CD14-positive monocyte (primary cell): ENCODE measurements around the gene HNF1B. TPM values are rescaled to one million over a fixed set of nuclear protein-coding genes. Genes with fewer than 3 reads are reported as not detected.

Experiments
- DNase-seq, 3 donors: peaks; one replicate each; pipeline ENCODE4 v3.0.0-alpha.2; 2011 to 2022
- H2AFZ ChIP-seq: 2 replicates; pipeline ENCODE4 v1.6.0; 2012; ENCODE audit warnings: mild to moderate bottlenecking, low read depth, low read length, inconsistent platforms; ENCODE audit not compliant: insufficient read depth, poor library complexity, severe bottlenecking
- H3K27ac ChIP-seq, 2 donors: 1 replicate in 1 of 2; 2 replicates in 1 of 2; pipeline ENCODE4 v1.5.1; 2012 to 2013; ENCODE audit warnings: low read length in 2 of 2, control low read depth in 1 of 2, inconsistent platforms in 1 of 2, low read depth in 1 of 2, mild to moderate bottlenecking in 1 of 2
- H3K27me3 ChIP-seq, 2 donors: one replicate each; pipeline versions ENCODE4 v1.6.0 to v1.6.1; 2011 to 2013; ENCODE audit warnings: low read length in 2 of 2; ENCODE audit not compliant: control insufficient read depth in 2 of 2, insufficient read depth in 2 of 2
- H3K36me3 ChIP-seq, 2 donors: replicated peaks in 1 of 2; 1 replicate in 1 of 2; 2 replicates in 1 of 2; pipeline versions ENCODE4 v1.5.1 to v1.6.1; 2012 to 2013; ENCODE audit warnings: low read length in 2 of 2, control low read depth in 1 of 2, inconsistent platforms in 1 of 2, mild to moderate bottlenecking in 1 of 2; ENCODE audit not compliant: insufficient read depth in 2 of 2, control insufficient read depth in 1 of 2
- H3K4me1 ChIP-seq, 2 donors: 1 replicate in 1 of 2; 2 replicates in 1 of 2; pipeline versions ENCODE4 v1.5.1 to v1.6.1; 2012 to 2013; ENCODE audit warnings: low read length in 2 of 2, control low read depth in 1 of 2, inconsistent platforms in 1 of 2, mild to moderate bottlenecking in 1 of 2, moderate library complexity in 1 of 2; ENCODE audit not compliant: insufficient read depth in 2 of 2, control insufficient read depth in 1 of 2
- H3K4me2 ChIP-seq: replicated peaks from 2 replicates; pipeline ENCODE3; 2012; ENCODE audit warnings: low read length, moderate library complexity, mild to moderate bottlenecking; ENCODE audit not compliant: poor library complexity, severe bottlenecking; ENCODE audit errors: extremely low read depth
- H3K4me3 ChIP-seq, 3 experiments: fragments of 200-600 bp in 1 of 3; sonication (generic) in 1 of 3; replicated peaks in 1 of 3; 1 replicate in 2 of 3; 2 replicates in 1 of 3; pipeline ENCODE4 v1.5.1; 2011 to 2013; ENCODE audit warnings: low read length in 3 of 3, mild to moderate bottlenecking in 3 of 3, control low read depth in 2 of 3, low read depth in 2 of 3, inconsistent platforms in 1 of 3, moderate library complexity in 1 of 3
- H3K79me2 ChIP-seq: 2 replicates; pipeline ENCODE4 v1.6.0; 2012; ENCODE audit warnings: mild to moderate bottlenecking, control low read depth, inconsistent platforms, low read length, moderate library complexity; ENCODE audit not compliant: insufficient read depth
- H3K9ac ChIP-seq: 2 replicates; pipeline ENCODE4 v1.6.0; 2017; ENCODE audit warnings: low read length, mild to moderate bottlenecking; ENCODE audit not compliant: insufficient read depth, poor library complexity, severe bottlenecking
- H3K9me3 ChIP-seq, 2 donors: replicated peaks in 1 of 2; 1 replicate in 1 of 2; 2 replicates in 1 of 2; pipeline versions ENCODE4 v1.5.1 to v1.6.1; 2012 to 2013; ENCODE audit warnings: low read length in 2 of 2, control low read depth in 1 of 2; ENCODE audit not compliant: control insufficient read depth in 1 of 2, insufficient read depth in 1 of 2
- H4K20me1 ChIP-seq: 2 replicates; pipeline ENCODE4 v1.6.0; 2012; ENCODE audit warnings: mild to moderate bottlenecking, low read length, control low read depth, moderate library complexity; ENCODE audit not compliant: insufficient read depth
- H3K27ac Mint-ChIP-seq, 7 donors: one replicate each; pipeline ENCODE4 v1.8.0; 2020; ENCODE audit warnings: mild to moderate bottlenecking in 7 of 7, mixed read lengths in 7 of 7, moderate library complexity in 6 of 7, inconsistent platforms in 2 of 7
- H3K27me3 Mint-ChIP-seq, 3 donors: one replicate each; pipeline ENCODE4 v1.8.0; 2021 to 2022; ENCODE audit warnings: low read depth in 3 of 3, mild to moderate bottlenecking in 3 of 3, mixed read lengths in 3 of 3, moderate library complexity in 3 of 3, inconsistent platforms in 1 of 3
- H3K36me3 Mint-ChIP-seq, 2 donors: one replicate each; pipeline ENCODE4 v1.8.0; 2020; ENCODE audit warnings: mixed read lengths in 2 of 2, inconsistent platforms in 1 of 2, mild to moderate bottlenecking in 1 of 2
- H3K4me1 Mint-ChIP-seq: one replicate; pipeline ENCODE4 v1.8.0; 2020; ENCODE audit warnings: mild to moderate bottlenecking, mixed read lengths
- H3K4me3 Mint-ChIP-seq, 2 donors: one replicate each; pipeline ENCODE4 v1.8.0; 2020; ENCODE audit warnings: mild to moderate bottlenecking in 2 of 2, mixed read lengths in 2 of 2, moderate library complexity in 1 of 2
- H3K9me3 Mint-ChIP-seq, 7 donors: one replicate each; pipeline ENCODE4 v1.8.0; 2020 to 2022; ENCODE audit warnings: mixed read lengths in 7 of 7, mild to moderate bottlenecking in 6 of 7, moderate library complexity in 6 of 7, inconsistent platforms in 2 of 7
- CTCF ChIP-seq: fragments of 200-600 bp; IDR thresholded peaks from one replicate; pipeline ENCODE4 v1.8.0; 2022; ENCODE audit warnings: antibody characterized with exemption, mild to moderate bottlenecking
- WGBS: methylation state at CpG from one replicate; pipeline ENCODE4 v1.1.5; 2013; ENCODE audit warnings: missing lambda C conversion rate; ENCODE audit not compliant: insufficient coverage; 5-methylcytosine and 5-hydroxymethylcytosine counted together
- intact Hi-C, 2 donors: fragments of 100-400 bp; cut with micrococcal nuclease; formaldehyde crosslinking; loops; one replicate each; pipeline versions ENCODE4 v1.15.0 to v1.15.1; 2023
- polyA plus RNA-seq, 3 donors: library from polyadenylated mRNA; depleted of rRNA in 1 of 3; unstranded in 2 of 3; stranded (reverse) in 1 of 3; fragments of 300-500 nt in 2 of 3; fragments of >200 nt in 1 of 3; fragmentation: Illumina TruSeq in 2 of 3; gene quantifications; 1 replicate in 2 of 3; 2 replicates in 1 of 3; pipeline ENCODE4 v1.2.3, GENCODE V29; 2012 to 2021

HNF1B gene
- polyA plus RNA-seq, 3 donors: not detected

GRCh38 chr17:37768438-37768837 is 23.6 kb upstream of the HNF1B start:
- WGBS: 100% methylated on average over 1 of the region's 2 CpGs
- intact Hi-C loops: loop anchor here in 1 of 2 donors (10.0 kb wide), 1 partner anchor 64 kb away; no protein-coding TSS in a partner anchor
- no peaks in the 10 kb centered on the region for H3K36me3 Mint-ChIP-seq
- no peak overlapping the region for H3K4me3 Mint-ChIP-seq
- peaks cover 27 to 41% of the 10 kb centered on the region in 2 donors for H3K4me1 ChIP-seq
- no peaks in the 10 kb centered on the region for H3K36me3 ChIP-seq
- no peak overlapping the region for H3K9ac ChIP-seq
- no peak for DNase-seq
- peaks cover 43% of the 10 kb centered on the region for H3K4me1 Mint-ChIP-seq
- no peaks in the 10 kb centered on the region for H4K20me1 ChIP-seq
- no peak overlapping the region for H3K4me3 ChIP-seq
- H3K27me3 ChIP-seq: no peaks in the 10 kb centered on the region
- TF ChIP-seq CTCF: no peak
- no peak overlapping the region for H3K27ac ChIP-seq
- no peaks in the 10 kb centered on the region for H3K79me2 ChIP-seq
- H3K27me3 Mint-ChIP-seq: peaks cover 0 to 6% (median 2%) of the 10 kb centered on the region in 3 donors
- no peak overlapping the region for H3K27ac Mint-ChIP-seq
- H3K9me3 ChIP-seq: no peaks in the 10 kb centered on the region
- peaks cover 0 to 1% (median 0%) of the 10 kb centered on the region in 7 donors for H3K9me3 Mint-ChIP-seq
- H3K4me2 ChIP-seq: no peak overlapping the region
- no peak overlapping the region for H2AFZ ChIP-seq

DNA sequence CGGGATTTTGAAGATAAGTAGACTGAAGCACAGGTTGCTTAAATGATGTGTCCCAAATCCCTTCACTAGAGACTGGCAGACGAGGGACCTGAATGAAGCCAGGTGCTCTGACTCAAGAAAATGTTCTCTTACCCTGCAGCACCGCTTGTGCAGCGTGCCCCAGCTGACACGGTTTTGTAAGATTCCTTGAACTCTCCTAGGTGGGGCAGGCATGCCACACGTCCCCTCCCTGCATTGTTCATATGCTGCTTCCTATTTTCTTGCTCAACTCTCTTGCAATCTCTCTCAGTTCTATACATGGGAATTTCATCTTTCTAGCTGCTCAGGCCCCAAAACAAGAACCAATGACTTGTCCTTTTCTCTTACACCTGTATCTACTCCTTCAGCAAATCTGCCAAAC is 22.1 kb upstream of the HNF1B start:
- peak overlapping the region; percentile 13 to 44 for H3K4me3 Mint-ChIP-seq
- WGBS: 9% methylated on average over 5 of the region's 6 CpGs

More for the DNA sequence above, 22.1 kb upstream of the HNF1B start:
- Histone ChIP-seq H2AFZ (no peak overlapping the region), H3K4me3 (peak overlapping the region in 1 of 3 experiments; percentile 47), H3K27me3 (no peaks in the 10 kb centered on the region), H3K4me2 (peak overlapping the region; percentile 57), H3K9me3 (no peaks in the 10 kb centered on the region), H3K9ac (no peak overlapping the region), H3K79me2 (no peaks in the 10 kb centered on the region), H3K27ac (no peak overlapping the region), H4K20me1 (no peaks in the 10 kb centered on the region), H3K36me3 (no peaks in the 10 kb centered on the region), H3K4me1 (peaks cover 27 to 41% of the 10 kb centered on the region in 2 donors)
- intact Hi-C loops: loop anchor here in 1 of 2 donors (10.0 kb wide), 1 partner anchor 62 kb away; no protein-coding TSS in a partner anchor
- H3K27ac Mint-ChIP-seq: peak overlapping the region in 4 of 7 donors; percentile 0 to 76 (median 52)
- peaks cover 45% of the 10 kb centered on the region for H3K4me1 Mint-ChIP-seq
- H3K9me3 Mint-ChIP-seq: peaks cover 0 to 1% (median 0%) of the 10 kb centered on the region in 7 donors
- TF ChIP-seq CTCF: no peak
- H3K36me3 Mint-ChIP-seq: no peaks in the 10 kb centered on the region
- DNase-seq: peak; percentile 33 to 70 (median 69)
- peaks cover 0 to 6% (median 3%) of the 10 kb centered on the region in 3 donors for H3K27me3 Mint-ChIP-seq
